HG02938 (cell line): ENCODE results near the gene SUN2.

ENCODE experiments used
- ATAC-seq: cut with Tn5 transposase; IDR thresholded peaks from one replicate; pipeline ENCODE4 v1.9.1; 2021; ENCODE audit warnings: mild to moderate bottlenecking, moderate library complexity; ENCODE audit not compliant: unreplicated experiment

SUN2 gene

DNA sequence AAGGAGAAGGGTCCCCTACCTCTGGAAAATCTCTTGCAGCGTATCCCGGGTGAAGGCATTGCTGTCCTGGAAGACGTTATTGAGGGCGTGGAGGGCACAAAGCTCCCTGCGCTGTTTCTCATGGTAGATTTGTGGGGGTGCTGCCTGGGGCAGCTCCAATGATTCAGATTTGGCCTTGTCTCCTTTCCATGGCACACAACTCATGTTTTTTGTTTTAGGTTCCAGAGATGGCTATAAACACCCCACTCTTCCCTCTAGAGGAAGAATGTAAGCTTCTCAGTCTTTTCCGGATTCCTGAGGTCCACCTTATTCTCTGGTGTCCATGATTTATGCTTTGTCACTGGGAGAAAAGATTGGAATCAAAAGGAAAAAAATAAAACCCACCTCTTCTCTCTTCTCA is 56.0 kb downstream of the SUN2 start:
- ATAC-seq = no peak

DNA sequence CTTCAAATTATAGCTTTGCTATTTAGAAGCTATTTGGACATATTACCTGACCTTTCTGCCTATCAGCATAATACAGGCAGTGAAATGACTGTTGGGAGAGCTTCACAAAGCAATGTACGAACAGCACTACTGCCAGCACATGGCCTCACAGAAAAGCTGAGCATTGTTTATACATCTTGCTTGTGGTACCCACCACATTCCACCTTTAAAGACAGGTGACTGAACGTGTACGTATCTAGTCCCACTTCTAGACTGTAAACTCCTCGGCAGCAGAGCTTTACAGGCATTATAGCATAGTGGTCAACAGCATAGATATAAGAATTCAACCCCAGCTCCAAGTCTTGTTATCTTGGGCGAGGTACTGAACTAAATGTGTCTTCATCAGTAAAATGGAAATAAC is 56.7 kb downstream of the SUN2 start:
- ATAC-seq = no peak

DNA sequence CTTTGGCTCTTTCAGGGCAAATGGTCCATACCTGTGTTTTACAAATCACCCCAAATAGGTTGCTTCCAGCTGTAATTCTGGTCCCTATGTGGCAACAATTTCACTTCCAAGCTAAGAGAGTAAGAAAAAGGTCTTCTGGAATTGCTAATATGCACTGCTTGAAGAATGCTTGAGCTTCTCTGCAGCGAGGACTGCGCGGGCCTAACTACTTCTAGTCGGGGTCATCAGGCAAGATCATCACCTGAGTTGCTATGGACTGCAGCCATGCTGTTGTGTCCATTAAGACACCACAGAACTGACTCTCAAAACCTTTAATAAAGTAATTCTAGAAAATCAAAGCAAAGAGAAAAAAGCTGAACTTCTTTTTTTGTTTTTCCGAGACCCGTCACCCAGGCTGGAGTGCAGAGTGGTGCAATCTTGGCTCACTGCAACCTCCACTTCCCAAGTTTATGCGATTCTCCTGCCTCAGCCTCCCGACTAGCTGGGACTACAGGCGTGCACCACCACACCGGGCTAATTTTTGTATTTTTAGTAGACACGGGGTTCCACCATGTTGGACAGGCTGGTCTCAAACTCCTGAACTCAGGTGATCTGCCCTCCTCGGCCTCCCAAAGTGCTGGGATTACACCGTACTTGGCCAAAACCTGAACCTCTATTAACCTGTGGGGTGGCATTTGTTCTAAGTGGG is 57.2 kb downstream of the SUN2 start:
- ATAC-seq = no peak

DNA sequence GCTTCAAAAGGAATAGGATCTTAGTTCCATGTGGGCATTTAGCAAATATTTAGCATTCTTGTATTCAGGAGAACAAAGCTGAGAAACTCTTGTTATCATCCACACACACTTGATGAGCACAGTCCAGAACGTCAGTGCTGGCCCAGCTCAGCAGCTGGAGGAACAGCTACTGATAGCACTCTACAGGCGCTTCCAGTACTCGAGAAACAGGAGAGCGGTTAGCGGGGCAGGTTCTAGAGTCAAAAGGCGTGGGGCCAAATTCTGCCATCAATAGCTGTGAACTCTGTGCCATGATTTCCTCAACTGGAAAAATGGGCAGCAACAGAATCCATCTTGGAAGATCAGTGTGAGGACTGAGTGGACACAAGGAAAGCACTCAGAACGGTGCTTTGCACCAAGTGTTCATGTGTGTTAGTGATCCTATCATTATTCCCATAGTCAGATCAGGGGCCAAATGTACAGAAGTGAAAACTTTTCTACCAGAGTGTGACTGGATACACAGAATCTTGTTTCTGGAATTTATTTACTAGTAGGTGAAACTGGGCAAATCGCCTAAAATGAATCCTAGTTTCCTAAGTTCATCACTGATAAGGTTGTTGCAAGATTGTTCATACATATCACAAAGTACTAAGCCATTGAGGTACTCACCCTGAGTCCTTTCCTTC is 58.2 kb downstream of the SUN2 start:
- no peak for ATAC-seq

DNA sequence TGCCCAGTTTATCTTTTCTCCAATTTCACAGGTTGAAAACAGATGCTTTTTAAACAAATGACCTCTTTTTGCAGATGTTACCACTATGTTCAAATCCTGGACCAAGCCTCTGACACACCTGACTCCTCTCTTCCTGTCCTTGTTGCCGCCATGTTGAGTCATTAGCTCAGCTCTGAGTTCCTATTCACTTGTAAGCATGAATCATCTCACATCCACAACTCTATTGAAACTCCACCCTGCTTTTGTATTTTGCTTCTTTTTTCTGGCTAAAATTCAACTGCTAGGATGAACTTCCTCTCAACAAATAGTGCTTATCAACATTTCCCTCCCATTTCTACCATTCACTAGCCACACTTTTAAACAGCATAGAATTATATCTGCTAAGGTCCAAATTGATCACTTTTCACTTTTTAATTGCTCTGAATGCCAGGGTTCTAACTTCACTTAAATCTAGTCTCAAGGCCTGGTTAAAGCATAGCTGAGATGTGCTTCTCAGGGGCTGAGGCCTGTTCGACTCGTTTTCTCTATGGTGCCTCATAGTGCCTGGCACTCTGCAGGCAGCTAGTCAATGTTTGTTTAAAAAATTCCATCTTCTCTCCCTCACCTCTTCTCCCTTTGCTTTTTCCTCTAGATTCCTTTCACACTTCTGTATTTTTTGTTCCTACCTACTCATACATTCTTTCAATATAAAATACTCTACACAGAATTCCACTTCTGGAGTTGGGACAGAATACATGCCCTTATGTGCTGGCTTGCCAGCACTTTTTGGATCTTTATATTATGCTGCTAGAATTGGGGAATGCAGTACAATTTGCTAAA is 59.0 kb downstream of the SUN2 start:
- ATAC-seq = no peak

DNA sequence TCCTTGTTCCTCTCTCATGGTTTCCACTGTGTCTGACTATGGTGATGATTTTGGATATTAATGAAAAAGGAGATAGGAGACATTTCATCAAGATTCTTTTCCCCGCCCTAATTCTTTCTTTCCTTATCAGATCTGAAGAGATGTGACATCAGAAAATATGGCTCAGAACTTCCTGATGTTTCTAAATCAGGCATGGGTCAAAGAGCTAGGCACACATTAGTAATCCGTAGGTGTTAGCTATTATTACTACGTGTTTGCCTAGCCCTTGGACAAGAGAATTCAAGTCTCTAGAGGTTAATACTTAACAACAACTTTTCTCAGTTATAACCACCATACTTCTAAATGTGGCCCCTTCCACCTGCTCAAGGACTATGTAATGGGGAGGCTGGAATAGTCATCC is 60.9 kb downstream of the SUN2 start:
- no peak for ATAC-seq

DNA sequence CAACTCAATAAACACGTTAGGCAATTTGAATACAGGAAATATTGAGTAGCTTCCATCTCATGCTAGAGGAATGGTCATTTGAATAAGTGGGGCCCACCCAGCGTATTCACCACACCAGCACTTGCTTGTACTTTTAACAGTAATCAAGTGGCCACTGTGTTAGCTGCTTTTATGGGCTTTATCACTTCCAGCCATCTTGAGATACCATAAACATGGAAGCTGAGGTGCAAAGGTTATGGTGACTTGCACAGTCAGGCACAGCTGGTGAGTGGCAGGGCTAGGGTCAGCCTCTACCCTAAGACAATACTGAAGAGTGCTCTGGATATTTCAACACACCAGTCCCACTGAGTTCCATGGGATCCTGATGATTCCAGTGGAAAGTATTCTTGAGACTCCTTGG is 61.7 kb downstream of the SUN2 start:
- no peak for ATAC-seq

DNA sequence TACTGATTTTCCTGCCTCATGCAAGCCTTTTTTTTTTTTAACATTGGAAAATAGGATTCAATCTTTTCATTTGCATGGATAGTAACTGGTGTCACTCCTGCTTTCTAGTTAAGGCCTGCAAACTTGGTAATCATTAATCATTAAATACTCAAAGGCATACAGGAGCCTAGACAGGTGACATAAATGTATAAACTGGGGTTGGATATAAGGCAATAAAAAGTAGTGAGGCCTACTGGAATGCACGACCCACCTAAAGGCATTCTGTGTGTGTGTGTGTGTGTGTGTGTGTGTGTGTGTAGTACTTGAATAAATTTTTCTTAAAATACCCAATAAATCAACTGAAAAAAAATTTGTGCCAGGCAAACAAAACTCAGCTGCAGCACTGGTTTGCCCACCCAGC is 66.1 kb downstream of the SUN2 start:
- no peak for ATAC-seq

DNA sequence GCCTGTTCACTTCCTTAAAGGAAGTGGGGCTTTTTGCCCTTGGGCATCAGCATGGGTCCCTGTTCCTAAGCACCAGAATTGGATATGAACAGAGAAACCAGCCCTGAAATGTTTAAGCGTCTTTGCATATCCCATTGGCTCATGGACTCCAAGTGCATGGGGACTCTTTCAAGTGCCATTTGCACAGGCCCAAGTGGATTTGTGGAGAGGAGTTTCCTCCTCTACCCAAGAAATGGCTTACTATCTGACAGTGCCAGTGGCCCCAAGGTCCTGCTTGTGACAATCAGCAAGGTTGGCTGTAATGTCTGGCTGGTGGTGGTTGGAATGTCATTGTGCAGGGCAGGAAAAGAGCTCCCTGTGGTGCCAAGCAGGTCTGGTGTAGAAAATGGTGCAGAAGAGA is 70.0 kb downstream of the SUN2 start:
- no peak for ATAC-seq

DNA sequence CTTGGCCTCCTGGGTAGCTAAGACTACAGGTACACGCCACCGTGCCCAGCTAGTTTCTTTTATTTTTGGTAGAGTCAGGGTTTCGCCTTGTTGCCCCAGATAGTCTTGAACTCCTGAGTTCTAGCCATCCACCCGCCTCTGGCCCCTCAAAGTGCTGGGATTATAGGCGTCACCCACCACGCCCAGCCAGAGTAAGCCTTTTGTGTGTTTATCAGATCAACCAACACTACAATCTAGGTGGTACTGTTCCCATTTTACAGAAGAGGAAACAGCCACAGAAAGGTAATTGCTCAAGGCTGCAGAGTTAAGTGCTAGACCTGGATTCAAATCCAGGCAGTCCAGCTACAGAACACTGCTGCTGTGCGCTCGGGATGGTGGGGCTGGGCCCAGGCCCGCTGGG is 70.9 kb downstream of the SUN2 start:
- no peak for ATAC-seq
